GM12878 (cell line): Measurements from ENCODE around the gene PRDX1. TPM values are rescaled to one million over a fixed set of nuclear protein-coding genes. Genes with fewer than 3 reads are reported as not detected.

Source experiments
- EP300 ChIP-seq, 2 experiments: fragments of 150-350 bp in 1 of 2; IDR thresholded peaks; 2 replicates each; pipeline ENCODE4 v1.6.1; 2011 to 2012; ENCODE audit warnings: low read depth in 2 of 2, low read length in 2 of 2, borderline replicate concordance in 1 of 2, improper control_type of control experiment in 1 of 2, inconsistent platforms in 1 of 2; ENCODE audit not compliant: control insufficient read depth in 1 of 2
- GATAD2B ChIP-seq: fragments of 450-650 bp; conservative IDR thresholded peaks from 2 replicates; pipeline ENCODE4 v1.6.1; 2017; ENCODE audit warnings: low read depth, mild to moderate bottlenecking, moderate library complexity
- JUNB ChIP-seq: IDR thresholded peaks from 2 replicates; pipeline ENCODE4 v1.6.1; 2016; ENCODE audit warnings: antibody characterized with exemption, mild to moderate bottlenecking
- NFIC ChIP-seq: IDR thresholded peaks from 2 replicates; pipeline ENCODE4 v1.6.1; 2012; ENCODE audit warnings: low read depth, mild to moderate bottlenecking, inconsistent platforms, low read length, moderate library complexity
- NRF1 ChIP-seq: conservative IDR thresholded peaks from 2 replicates; pipeline ENCODE4 v1.6.1; 2011; ENCODE audit warnings: mild to moderate bottlenecking, low read depth, low read length, improper control_type of control experiment
- PAX8 ChIP-seq: fragments of 450-650 bp; IDR thresholded peaks from 2 replicates; pipeline ENCODE4 v1.6.1; 2017; ENCODE audit warnings: mild to moderate bottlenecking, moderate library complexity
- RCOR1 ChIP-seq: conservative IDR thresholded peaks from 2 replicates; pipeline ENCODE4 v1.6.1; 2012; ENCODE audit warnings: low read depth, low read length, improper control_type of control experiment
- RELA ChIP-seq: fragments of 450-650 bp; IDR thresholded peaks from 2 replicates; pipeline ENCODE4 v1.8.0; 2014; ENCODE audit warnings: borderline replicate concordance; ENCODE audit not compliant: partially characterized antibody
- SMAD1 ChIP-seq: fragments of 450-650 bp; IDR thresholded peaks from 2 replicates; pipeline ENCODE4 v1.6.1; 2018; ENCODE audit warnings: mild to moderate bottlenecking, low read depth; ENCODE audit not compliant: partially characterized antibody
- SP1 ChIP-seq: IDR thresholded peaks from one replicate; pipeline ENCODE4 v1.6.1; 2011; ENCODE audit warnings: low read depth, low read length
- SUZ12 ChIP-seq: fragments of 200-600 bp; sonication (generic); IDR thresholded peaks from one replicate; pipeline ENCODE4 v1.6.1; 2018; ENCODE audit warnings: antibody characterized with exemption, mild to moderate bottlenecking; ENCODE audit not compliant: unreplicated experiment
- TCF3 ChIP-seq: IDR thresholded peaks from 2 replicates; pipeline ENCODE4 v1.6.1; 2012; ENCODE audit warnings: low read depth, mild to moderate bottlenecking, low read length, borderline replicate concordance; ENCODE audit not compliant: insufficient read depth
- ZNF207 ChIP-seq: fragments of 450-650 bp; IDR thresholded peaks from 2 replicates; pipeline ENCODE4 v1.6.1; 2014; ENCODE audit warnings: antibody characterized with exemption, mild to moderate bottlenecking, borderline replicate concordance
- polyA plus RNA-seq, 11 experiments: library from polyadenylated mRNA; depleted of rRNA in 4 of 11; unstranded in 6 of 11; stranded (reverse) in 5 of 11; fragments of >200 nt; fragmentation: Nextera tagmentation in 4 of 11; fragmentation: Illumina TruSeq in 1 of 11; extraction: Ambion mirVana in 4 of 11; extraction: Trizol in 1 of 11; gene quantifications; 1 replicate in 1 of 11; 2 replicates in 10 of 11; pipeline versions ENCODE4 v1.2.1 to v1.2.3, GENCODE V29; 2011 to 2016; ENCODE audit warnings: inconsistent platforms in 2 of 11, missing spikeins in 2 of 11, low read depth in 1 of 11
- total RNA-seq, 4 experiments: library from RNA; depleted of rRNA in 3 of 4; stranded (reverse); fragments of >200 nt in 3 of 4; fragmentation: Illumina TruSeq in 1 of 4; extraction: Trizol in 1 of 4; gene quantifications; 2 replicates each; pipeline versions ENCODE4 v1.2.1 to v1.2.3, GENCODE V29; 2013 to 2021
- TF ChIP-seq, protein P1 (sequence below): fragments of 450-650 bp; IDR thresholded peaks from 2 replicates; pipeline ENCODE4 v1.6.1; 2017; ENCODE audit warnings: antibody characterized with exemption, mild to moderate bottlenecking, moderate library complexity
- TF ChIP-seq, protein P2 (sequence below): fragments of 450-650 bp; IDR thresholded peaks from 2 replicates; pipeline ENCODE4 v1.6.1; 2017; ENCODE audit warnings: mild to moderate bottlenecking

The PRDX1 gene
- total and polyA plus RNA-seq, 10 of the 15 experiments (the other 5 are each of a cell fraction or from before 2014, with no cell fraction given) = 659 to 1,775 (median 811) TPM

DNA sequence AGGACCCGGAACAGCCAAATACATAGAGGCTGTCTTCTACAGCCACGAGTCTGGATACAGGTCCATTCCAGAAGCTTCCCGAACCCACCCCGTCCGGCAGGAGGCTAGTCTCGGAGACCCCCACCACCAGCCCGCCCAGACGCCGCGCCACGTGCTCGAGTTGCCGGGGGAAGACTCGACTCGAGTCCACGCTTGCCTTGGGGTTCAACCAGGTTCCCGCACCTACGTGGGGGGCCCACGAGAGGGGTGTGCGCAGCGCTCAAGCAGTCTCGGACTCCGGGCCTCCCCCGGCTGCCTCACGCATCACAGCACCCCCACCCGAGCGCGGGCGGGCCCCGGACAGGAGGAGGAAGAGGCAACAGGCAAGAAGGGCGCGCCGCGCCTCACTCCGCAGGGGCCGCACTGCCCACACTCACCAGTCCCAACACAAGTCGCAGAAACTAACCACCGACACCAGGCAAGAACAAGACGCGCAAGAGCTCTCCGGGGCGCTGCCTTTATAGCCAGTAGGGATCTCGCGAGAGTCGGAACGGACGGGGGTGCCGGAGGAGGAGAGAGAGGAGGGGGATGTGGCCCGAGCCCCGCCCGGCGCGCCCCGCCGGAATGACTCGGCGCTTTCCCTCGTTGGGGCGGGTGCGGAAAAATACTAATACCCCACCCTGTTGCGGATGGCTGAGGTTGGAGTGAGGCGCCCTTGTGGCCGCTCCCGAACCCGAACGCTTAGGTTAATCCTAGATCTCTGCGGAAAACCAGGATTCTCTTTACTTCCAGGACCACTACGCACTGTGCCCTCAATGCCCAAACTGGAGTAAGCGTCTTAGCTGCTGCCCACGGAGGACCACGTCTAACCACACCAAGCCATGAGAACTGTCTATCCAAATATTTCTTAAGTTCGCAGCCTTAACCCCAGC is at the start of gene PRDX1 (continued):
- TF ChIP-seq, protein P1, sequence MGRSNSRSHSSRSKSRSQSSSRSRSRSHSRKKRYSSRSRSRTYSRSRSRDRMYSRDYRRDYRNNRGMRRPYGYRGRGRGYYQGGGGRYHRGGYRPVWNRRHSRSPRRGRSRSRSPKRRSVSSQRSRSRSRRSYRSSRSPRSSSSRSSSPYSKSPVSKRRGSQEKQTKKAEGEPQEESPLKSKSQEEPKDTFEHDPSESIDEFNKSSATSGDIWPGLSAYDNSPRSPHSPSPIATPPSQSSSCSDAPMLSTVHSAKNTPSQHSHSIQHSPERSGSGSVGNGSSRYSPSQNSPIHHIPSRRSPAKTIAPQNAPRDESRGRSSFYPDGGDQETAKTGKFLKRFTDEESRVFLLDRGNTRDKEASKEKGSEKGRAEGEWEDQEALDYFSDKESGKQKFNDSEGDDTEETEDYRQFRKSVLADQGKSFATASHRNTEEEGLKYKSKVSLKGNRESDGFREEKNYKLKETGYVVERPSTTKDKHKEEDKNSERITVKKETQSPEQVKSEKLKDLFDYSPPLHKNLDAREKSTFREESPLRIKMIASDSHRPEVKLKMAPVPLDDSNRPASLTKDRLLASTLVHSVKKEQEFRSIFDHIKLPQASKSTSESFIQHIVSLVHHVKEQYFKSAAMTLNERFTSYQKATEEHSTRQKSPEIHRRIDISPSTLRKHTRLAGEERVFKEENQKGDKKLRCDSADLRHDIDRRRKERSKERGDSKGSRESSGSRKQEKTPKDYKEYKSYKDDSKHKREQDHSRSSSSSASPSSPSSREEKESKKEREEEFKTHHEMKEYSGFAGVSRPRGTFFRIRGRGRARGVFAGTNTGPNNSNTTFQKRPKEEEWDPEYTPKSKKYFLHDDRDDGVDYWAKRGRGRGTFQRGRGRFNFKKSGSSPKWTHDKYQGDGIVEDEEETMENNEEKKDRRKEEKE = no peak
- peak; percentile 65 for TF ChIP-seq NFIC
- TF ChIP-seq SP1 = peak; percentile 79
- peak; percentile 86 for TF ChIP-seq SMAD1
- peak; percentile 97 for TF ChIP-seq TCF3
- TF ChIP-seq NRF1 = no peak
- TF ChIP-seq GATAD2B = peak; percentile 61; the same call in 1 of the 2 replicates
- peak; percentile 100 for TF ChIP-seq RCOR1
- peak; percentile 34; the same call in 1 of the 2 replicates for TF ChIP-seq JUNB
- TF ChIP-seq PAX8 = no peak
- 0 out of 4 replicates have a peak, but pooled peaks of 1 of the 2 experiments have one; percentile 4 for TF ChIP-seq EP300 (IDR thresholded peaks at IDR 0.05; ENCODE audit: borderline replicate concordance in 1 of 2, control insufficient read depth in 1 of 2, low read depth in 2 of 2, low read length in 2 of 2)
- TF ChIP-seq SUZ12 = no peak
- TF ChIP-seq, protein P2, sequence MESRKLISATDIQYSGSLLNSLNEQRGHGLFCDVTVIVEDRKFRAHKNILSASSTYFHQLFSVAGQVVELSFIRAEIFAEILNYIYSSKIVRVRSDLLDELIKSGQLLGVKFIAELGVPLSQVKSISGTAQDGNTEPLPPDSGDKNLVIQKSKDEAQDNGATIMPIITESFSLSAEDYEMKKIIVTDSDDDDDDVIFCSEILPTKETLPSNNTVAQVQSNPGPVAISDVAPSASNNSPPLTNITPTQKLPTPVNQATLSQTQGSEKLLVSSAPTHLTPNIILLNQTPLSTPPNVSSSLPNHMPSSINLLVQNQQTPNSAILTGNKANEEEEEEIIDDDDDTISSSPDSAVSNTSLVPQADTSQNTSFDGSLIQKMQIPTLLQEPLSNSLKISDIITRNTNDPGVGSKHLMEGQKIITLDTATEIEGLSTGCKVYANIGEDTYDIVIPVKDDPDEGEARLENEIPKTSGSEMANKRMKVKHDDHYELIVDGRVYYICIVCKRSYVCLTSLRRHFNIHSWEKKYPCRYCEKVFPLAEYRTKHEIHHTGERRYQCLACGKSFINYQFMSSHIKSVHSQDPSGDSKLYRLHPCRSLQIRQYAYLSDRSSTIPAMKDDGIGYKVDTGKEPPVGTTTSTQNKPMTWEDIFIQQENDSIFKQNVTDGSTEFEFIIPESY = no peak
- no peak for TF ChIP-seq RELA
- TF ChIP-seq ZNF207 = peak; percentile 89
